ENCODE measurements around the gene C13orf46.
A peak's percentile ranks its signal among the peaks of the same experiment; 100 is the strongest.

C13orf46 gene

DNA sequence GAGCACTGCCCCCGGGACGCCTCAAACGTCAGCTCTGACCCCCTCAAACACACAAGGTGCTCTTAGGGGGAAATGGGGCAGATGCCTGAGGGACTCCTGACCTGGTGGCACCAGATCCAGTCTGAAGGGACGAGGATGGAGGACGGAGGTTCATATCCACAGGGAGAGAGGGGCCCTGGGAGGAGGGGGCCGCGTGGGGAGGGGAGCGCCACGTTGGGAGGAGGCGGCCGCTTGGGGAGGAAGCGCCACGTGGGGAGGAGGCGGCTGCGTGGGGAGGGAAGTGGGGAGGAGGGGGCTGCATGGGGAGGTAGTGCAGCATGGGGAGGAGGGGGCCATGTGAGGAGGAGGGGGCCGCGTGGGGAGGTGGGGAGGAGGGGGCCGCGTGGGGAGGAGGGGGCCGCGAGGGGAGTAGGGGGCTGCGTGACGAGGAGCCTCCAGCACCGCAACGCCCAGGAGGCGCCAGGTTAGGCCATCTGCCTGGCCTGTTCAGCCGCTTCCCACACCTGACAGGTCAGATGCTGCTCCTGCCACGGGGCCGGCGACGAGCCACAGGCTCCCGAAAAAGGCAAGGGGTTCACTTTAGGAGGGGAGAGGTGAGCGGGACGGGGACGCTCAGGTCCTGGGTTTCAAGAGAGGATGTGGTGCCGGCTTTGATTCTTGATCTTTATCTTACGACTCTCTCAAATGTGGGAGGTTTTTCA lies 36.7 kb upstream of the C13orf46 start:
- TF ChIP-seq, protein P1, sequence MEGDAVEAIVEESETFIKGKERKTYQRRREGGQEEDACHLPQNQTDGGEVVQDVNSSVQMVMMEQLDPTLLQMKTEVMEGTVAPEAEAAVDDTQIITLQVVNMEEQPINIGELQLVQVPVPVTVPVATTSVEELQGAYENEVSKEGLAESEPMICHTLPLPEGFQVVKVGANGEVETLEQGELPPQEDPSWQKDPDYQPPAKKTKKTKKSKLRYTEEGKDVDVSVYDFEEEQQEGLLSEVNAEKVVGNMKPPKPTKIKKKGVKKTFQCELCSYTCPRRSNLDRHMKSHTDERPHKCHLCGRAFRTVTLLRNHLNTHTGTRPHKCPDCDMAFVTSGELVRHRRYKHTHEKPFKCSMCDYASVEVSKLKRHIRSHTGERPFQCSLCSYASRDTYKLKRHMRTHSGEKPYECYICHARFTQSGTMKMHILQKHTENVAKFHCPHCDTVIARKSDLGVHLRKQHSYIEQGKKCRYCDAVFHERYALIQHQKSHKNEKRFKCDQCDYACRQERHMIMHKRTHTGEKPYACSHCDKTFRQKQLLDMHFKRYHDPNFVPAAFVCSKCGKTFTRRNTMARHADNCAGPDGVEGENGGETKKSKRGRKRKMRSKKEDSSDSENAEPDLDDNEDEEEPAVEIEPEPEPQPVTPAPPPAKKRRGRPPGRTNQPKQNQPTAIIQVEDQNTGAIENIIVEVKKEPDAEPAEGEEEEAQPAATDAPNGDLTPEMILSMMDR (conservative IDR thresholded peaks at IDR 0.05; ENCODE audit: control insufficient read depth, insufficient read depth, low read depth, low read length), result no peak
- no peak for DNase-seq (ENCODE audit: low read depth)
- no peak overlapping the region for H3K4me3 ChIP-seq (ENCODE audit: control insufficient read depth, low read depth, low read length)

- DNase-seq (ENCODE audit: low read depth), result no peak
- TF ChIP-seq, protein P1 (conservative IDR thresholded peaks at IDR 0.05; ENCODE audit: control insufficient read depth, insufficient read depth, low read depth, low read length), result no peak
- H3K4me3 ChIP-seq (ENCODE audit: control insufficient read depth, low read depth, low read length), result no peak overlapping the region
These were observed 35.9 kb upstream of the C13orf46 start for GRCh38 chr13:114009590-114010400.

DNA sequence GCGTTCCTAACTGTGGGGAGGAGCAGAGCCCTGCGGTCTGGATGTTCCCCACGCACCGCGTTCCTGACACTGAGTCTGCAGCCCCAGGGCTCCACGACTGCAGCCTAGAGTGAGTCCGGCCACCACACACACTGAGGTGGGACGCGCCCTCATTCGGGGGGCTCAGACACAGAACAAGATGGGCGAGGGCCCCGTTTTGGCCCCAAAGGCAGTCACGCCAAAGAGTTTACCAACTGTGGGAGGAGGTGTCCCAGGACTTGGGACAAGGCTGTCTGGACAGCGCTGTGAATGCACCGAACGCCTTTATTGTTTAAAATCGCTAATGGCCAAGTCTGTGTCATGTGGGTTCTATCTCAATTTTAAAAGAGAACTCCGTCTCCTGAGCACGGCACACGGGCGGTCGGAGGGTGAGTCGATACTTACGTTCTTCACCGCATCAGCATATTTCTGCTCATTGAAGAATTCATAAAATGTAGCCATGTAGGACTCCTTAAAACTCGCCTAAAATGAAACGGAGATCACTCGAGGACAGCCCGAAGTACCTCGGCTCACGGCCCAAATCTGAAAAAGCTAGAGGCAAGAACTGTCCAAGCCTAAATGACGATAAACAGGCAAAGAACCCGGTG lies 35.2 kb upstream of the C13orf46 start:
- DNase-seq (ENCODE audit: low read depth), result no peak
- TF ChIP-seq, protein P1 (conservative IDR thresholded peaks at IDR 0.05; ENCODE audit: control insufficient read depth, insufficient read depth, low read depth, low read length), result no peak
- H3K4me3 ChIP-seq (ENCODE audit: control insufficient read depth, low read depth, low read length), result no peak overlapping the region

DNA sequence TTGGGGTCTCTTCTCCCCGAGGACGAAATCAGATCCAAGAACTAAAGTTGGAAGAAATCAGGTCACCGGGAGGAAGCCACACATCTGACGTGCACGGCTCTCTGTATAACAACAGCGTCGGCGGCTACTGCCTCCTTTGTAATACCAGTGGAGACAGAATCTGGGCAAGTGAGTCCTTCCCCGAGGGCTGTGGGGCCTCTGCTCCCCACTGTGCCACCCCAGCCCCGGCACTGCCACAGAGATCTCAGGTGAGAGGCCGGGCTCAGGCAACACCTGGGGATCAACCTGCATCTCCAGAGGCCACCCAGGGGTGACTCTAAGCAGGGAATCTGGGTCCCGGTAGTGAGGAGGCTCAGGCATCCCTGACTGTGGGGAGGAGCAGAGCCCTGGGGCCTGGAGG lies 33.7 kb upstream of the C13orf46 start:
- H3K4me3 ChIP-seq (ENCODE audit: control insufficient read depth, low read depth, low read length), result no peak overlapping the region
- TF ChIP-seq, protein P1 (conservative IDR thresholded peaks at IDR 0.05; ENCODE audit: control insufficient read depth, insufficient read depth, low read depth, low read length), result no peak
- no peak for DNase-seq (ENCODE audit: low read depth)

GRCh38 chr13:114005206-114005724 lies 31.4 kb upstream of the C13orf46 start:
- no peak overlapping the region for H3K4me3 ChIP-seq (ENCODE audit: control insufficient read depth, low read depth, low read length)
- TF ChIP-seq, protein P1 (conservative IDR thresholded peaks at IDR 0.05; ENCODE audit: control insufficient read depth, insufficient read depth, low read depth, low read length), result no peak
- no peak for DNase-seq (ENCODE audit: low read depth)

- H3K4me3 ChIP-seq (ENCODE audit: control insufficient read depth, low read depth, low read length), result no peak overlapping the region
- TF ChIP-seq, protein P1 (conservative IDR thresholded peaks at IDR 0.05; ENCODE audit: control insufficient read depth, insufficient read depth, low read depth, low read length), result no peak
- peak; percentile 38 for DNase-seq (ENCODE audit: low read depth)
These were observed 30.7 kb upstream of the C13orf46 start for GRCh38 chr13:114004420-114005205.

All from fibroblast of mammary gland (primary cell).